ENCODE measurements around the gene EHMT2.

The EHMT2 gene

DNA sequence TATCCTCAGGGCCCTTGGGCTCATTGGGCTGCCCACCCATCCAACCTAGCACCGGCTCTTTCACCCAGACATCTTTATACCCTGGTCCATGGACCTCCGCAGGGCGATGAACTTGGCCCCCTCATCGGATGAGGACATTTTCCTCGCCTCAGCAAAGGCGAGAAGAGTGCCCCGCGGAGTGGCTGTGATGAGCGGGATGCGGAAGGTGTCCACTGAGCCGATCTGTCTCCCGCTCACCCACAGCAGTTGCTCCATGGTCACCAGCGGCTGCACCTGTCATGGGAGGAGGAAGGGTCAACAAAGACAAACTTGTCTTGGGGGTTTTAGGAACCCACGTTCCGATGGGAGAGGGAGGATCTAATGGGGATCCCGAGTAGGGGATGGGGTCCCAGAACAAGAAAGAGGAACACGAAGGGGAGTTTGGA lies 35.6 kb downstream of the EHMT2 start:
- TF ChIP-seq CTCF (IDR thresholded peaks at IDR 0.05; ENCODE audit: insufficient read depth, low read length): no peak
- no peak for TF ChIP-seq POLR2AphosphoS5 (IDR thresholded peaks at IDR 0.05; ENCODE audit: low read depth)
- no peak for TF ChIP-seq SPI1 (IDR thresholded peaks at IDR 0.05; ENCODE audit: borderline replicate concordance, low read depth)
- TF ChIP-seq, protein P1, sequence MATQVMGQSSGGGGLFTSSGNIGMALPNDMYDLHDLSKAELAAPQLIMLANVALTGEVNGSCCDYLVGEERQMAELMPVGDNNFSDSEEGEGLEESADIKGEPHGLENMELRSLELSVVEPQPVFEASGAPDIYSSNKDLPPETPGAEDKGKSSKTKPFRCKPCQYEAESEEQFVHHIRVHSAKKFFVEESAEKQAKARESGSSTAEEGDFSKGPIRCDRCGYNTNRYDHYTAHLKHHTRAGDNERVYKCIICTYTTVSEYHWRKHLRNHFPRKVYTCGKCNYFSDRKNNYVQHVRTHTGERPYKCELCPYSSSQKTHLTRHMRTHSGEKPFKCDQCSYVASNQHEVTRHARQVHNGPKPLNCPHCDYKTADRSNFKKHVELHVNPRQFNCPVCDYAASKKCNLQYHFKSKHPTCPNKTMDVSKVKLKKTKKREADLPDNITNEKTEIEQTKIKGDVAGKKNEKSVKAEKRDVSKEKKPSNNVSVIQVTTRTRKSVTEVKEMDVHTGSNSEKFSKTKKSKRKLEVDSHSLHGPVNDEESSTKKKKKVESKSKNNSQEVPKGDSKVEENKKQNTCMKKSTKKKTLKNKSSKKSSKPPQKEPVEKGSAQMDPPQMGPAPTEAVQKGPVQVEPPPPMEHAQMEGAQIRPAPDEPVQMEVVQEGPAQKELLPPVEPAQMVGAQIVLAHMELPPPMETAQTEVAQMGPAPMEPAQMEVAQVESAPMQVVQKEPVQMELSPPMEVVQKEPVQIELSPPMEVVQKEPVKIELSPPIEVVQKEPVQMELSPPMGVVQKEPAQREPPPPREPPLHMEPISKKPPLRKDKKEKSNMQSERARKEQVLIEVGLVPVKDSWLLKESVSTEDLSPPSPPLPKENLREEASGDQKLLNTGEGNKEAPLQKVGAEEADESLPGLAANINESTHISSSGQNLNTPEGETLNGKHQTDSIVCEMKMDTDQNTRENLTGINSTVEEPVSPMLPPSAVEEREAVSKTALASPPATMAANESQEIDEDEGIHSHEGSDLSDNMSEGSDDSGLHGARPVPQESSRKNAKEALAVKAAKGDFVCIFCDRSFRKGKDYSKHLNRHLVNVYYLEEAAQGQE (IDR thresholded peaks at IDR 0.05; ENCODE audit: insufficient replicate concordance, low read depth): no peak
- no peak for TF ChIP-seq GABPA (IDR thresholded peaks at IDR 0.05; ENCODE audit: low read depth)
- H3K27ac ChIP-seq (replicated peaks): peak overlapping the region; percentile 66
- DNase-seq (ENCODE audit: low read depth in 1 of 2, low spot score in 1 of 2): no peak
- no peaks in the 10 kb centered on the region for H3K27me3 ChIP-seq (ENCODE audit: insufficient read depth, poor library complexity, severe bottlenecking)
- H3K4me3 ChIP-seq (replicated peaks; ENCODE audit: insufficient read depth, low read length): peak overlapping the region; percentile 95

GRCh38 chr6:31861150-31861549 lies 36.3 kb downstream of the EHMT2 start:
- TF ChIP-seq GABPA (IDR thresholded peaks at IDR 0.05; ENCODE audit: low read depth): no peak
- TF ChIP-seq POLR2AphosphoS5 (IDR thresholded peaks at IDR 0.05; ENCODE audit: low read depth): no peak
- TF ChIP-seq SPI1 (IDR thresholded peaks at IDR 0.05; ENCODE audit: borderline replicate concordance, low read depth): no peak
- no peak for TF ChIP-seq CTCF (IDR thresholded peaks at IDR 0.05; ENCODE audit: insufficient read depth, low read length)
- TF ChIP-seq, protein P1 (IDR thresholded peaks at IDR 0.05; ENCODE audit: insufficient replicate concordance, low read depth): no peak
- DNase-seq (ENCODE audit: low read depth in 1 of 2, low spot score in 1 of 2): no peak
- Histone ChIP-seq H3K27ac (replicated peaks) (no peak overlapping the region), H3K27me3 (ENCODE audit: insufficient read depth, poor library complexity, severe bottlenecking) (no peaks in the 10 kb centered on the region), H3K4me3 (replicated peaks; ENCODE audit: insufficient read depth, low read length) (no peak overlapping the region)

DNA sequence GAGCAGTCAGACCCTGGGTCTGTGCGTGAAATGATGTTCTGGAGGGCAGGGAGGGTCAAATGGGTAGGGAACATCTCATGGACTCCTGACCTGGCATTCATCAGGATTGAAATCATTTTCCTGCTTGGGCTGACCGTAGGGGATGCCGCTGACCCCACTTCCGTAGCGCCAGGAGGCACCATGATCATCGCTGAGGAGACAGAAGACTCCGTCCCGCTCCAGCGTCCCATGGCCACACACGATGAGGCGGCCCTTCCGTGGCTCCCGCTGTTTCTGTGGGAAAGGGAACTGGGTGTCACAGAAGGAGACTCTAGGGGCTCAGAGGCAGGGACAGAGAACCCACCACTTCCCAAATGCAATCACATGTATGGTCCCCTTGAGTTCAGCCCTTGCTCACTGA lies 37.1 kb downstream of the EHMT2 start:
- Histone ChIP-seq H3K4me3 (replicated peaks; ENCODE audit: insufficient read depth, low read length) (no peak overlapping the region), H3K27me3 (ENCODE audit: insufficient read depth, poor library complexity, severe bottlenecking) (no peaks in the 10 kb centered on the region), H3K27ac (replicated peaks) (no peak overlapping the region)
- no peak for DNase-seq (ENCODE audit: low read depth in 1 of 2, low spot score in 1 of 2)
- TF ChIP-seq GABPA (IDR thresholded peaks at IDR 0.05; ENCODE audit: low read depth) (no peak), SPI1 (IDR thresholded peaks at IDR 0.05; ENCODE audit: borderline replicate concordance, low read depth) (no peak), CTCF (IDR thresholded peaks at IDR 0.05; ENCODE audit: insufficient read depth, low read length) (no peak), POLR2AphosphoS5 (IDR thresholded peaks at IDR 0.05; ENCODE audit: low read depth) (no peak)
- TF ChIP-seq, protein P1 (IDR thresholded peaks at IDR 0.05; ENCODE audit: insufficient replicate concordance, low read depth): no peak

All from HL-60 (cell line).